Subcutaneous preadipocyte (primary cell): Measurements from ENCODE around the gene RNF20. TPM values are rescaled to one million over a fixed set of nuclear protein-coding genes. Genes with fewer than 3 reads are reported as not detected.

Experiments
- small RNA-seq: library from RNA; depleted of rRNA; stranded (forward); fragments of <200 nt; gene quantifications from one replicate; pipeline ENCODE3, GENCODE V24; 2012
- total RNA-seq: library from RNA; depleted of rRNA; stranded (reverse); fragments of >200 nt; gene quantifications from 2 replicates; pipeline ENCODE4 v1.2.3, GENCODE V29; 2012

Gene RNF20, protein sequence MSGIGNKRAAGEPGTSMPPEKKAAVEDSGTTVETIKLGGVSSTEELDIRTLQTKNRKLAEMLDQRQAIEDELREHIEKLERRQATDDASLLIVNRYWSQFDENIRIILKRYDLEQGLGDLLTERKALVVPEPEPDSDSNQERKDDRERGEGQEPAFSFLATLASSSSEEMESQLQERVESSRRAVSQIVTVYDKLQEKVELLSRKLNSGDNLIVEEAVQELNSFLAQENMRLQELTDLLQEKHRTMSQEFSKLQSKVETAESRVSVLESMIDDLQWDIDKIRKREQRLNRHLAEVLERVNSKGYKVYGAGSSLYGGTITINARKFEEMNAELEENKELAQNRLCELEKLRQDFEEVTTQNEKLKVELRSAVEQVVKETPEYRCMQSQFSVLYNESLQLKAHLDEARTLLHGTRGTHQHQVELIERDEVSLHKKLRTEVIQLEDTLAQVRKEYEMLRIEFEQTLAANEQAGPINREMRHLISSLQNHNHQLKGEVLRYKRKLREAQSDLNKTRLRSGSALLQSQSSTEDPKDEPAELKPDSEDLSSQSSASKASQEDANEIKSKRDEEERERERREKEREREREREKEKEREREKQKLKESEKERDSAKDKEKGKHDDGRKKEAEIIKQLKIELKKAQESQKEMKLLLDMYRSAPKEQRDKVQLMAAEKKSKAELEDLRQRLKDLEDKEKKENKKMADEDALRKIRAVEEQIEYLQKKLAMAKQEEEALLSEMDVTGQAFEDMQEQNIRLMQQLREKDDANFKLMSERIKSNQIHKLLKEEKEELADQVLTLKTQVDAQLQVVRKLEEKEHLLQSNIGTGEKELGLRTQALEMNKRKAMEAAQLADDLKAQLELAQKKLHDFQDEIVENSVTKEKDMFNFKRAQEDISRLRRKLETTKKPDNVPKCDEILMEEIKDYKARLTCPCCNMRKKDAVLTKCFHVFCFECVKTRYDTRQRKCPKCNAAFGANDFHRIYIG
- 17.3 and 18.8 TPM in 2 replicates for total RNA-seq

DNA sequence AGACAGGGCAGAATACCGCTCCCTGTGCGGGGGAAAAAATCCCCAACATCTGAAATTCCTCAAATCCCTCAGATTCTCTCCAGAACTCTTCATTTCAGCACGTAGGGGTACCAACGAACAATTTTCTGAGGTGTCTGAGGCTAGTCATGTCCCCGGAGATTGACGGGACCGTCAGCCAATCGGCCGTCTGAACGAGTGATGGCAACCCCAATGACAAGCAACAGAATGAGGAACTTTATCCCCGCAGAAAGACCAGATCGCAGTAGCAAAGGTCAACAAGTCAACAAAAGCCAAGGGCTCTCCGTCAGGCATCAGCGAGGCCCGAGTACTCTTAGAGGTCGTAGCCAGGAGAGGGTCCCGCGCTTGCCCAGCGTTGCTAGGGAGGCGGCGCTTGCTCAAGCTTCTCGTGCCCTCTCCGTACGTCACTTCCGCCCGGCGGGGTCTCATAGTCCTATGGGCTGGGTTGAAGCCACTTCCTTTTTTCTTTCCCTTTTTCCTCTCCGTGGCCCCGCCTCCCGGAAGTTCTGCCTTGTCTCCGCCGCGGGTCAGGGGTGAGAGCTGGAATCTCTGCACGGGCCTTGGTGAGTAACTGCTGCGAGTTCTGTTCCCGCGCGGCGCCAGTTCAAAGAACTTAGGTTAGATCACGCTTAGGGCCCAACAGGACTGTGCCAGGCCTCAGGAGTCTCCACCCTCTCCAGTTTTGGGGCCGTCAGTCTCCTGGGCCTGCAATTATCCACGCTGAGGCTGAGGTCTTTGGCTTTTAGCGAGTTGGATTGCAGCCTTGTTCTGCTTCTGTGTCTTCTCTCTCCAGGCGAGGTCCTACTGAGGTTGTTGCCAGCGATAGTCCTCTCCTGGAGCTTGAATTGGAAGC, at the start of gene RNF20:
Gene RNF20 (plus strand): TSS at position 520 of the 871 bp plus-strand sequence. CDS start 1,571 bp downstream, outside the sequence.

DNA sequence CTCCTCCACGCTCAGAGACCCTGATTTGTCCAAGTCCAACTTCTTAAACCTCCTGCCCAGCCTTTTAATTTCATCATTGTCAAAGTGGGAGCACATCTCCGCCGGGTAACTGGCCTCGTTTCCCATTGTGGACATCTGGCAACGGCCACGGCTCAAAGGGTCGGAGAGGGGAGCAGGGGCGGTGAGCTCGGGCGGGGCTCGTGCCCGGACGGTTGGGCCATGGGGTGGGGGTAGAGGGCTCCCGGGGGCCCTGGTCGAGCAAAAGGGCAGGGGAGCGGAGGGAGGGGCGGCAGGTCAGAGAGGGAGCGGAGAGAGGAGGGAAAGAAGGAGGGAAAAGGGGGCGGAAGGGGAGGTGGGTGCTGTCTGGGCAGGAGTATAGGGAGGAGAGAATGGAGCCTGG, 61.1 kb downstream of the RNF20 start, which contains the start of gene PPP3R2:
Gene PPP3R2 (minus strand): TSS at position 174 of the 400 bp plus-strand sequence. CDS start 48 bp downstream, at position 126.

Small RNAs within 50 kb of the gene (small RNA-seq; reads per million reads assigned to genes)
- gene AL353621.1, result not detected

Other genes starting within 250 kb of the RNF20 start
- gene BAAT, start 148.8 kb upstream of the RNF20 start, total RNA-seq, result under 0.01 TPM in 1 of 2 replicates, not detected in the other
- gene MRPL50, start 135.2 kb upstream of the RNF20 start, total RNA-seq, result 15.1 and 15.4 TPM in 2 replicates
- gene ZNF189, start 135.0 kb upstream of the RNF20 start, total RNA-seq, result 11.7 and 12.9 TPM in 2 replicates
- gene ALDOB, start 98.1 kb upstream of the RNF20 start, total RNA-seq, result not detected in 2 replicates
- gene PPP3R2, start 61.1 kb downstream of the RNF20 start, total RNA-seq, result not detected in 2 replicates
- gene GRIN3A, start 204.8 kb downstream of the RNF20 start, total RNA-seq, result not detected in 2 replicates